Stimulated activated naive CD8-positive, alpha-beta T cell treated with anti-CD3 and anti-CD28 coated beads, Interleukin-15, amount 100 ng/mL, for 72 hours (primary cell): ENCODE results near the gene RIMBP2.

Experiments
- ATAC-seq: fragments of 150-1000 bp; cut with Tn5 transposase; 2 replicates; pipeline ENCODE4 v1.10.0; 2021; ENCODE audit warnings: mild to moderate bottlenecking, moderate library complexity
- DNase-seq, 2 donors: peaks; one replicate each; pipeline ENCODE4 v3.0.0; 2021 to 2022
- H3K27ac Mint-ChIP-seq, 2 donors: one replicate each; pipeline ENCODE4 v1.8.0; 2022; ENCODE audit warnings: mild to moderate bottlenecking in 2 of 2, mixed read lengths in 2 of 2, moderate library complexity in 2 of 2
- H3K27me3 Mint-ChIP-seq: one replicate; pipeline ENCODE4 v1.8.0; 2022; ENCODE audit warnings: mixed read lengths
- H3K4me1 Mint-ChIP-seq: one replicate; pipeline ENCODE4 v1.8.0; 2022; ENCODE audit warnings: mild to moderate bottlenecking, mixed read lengths
- H3K4me3 Mint-ChIP-seq, 2 donors: one replicate each; pipeline ENCODE4 v1.8.0; 2022; ENCODE audit warnings: mild to moderate bottlenecking in 2 of 2, mixed read lengths in 2 of 2, moderate library complexity in 1 of 2
- H3K9me3 Mint-ChIP-seq, 2 donors: one replicate each; pipeline ENCODE4 v1.8.0; 2022; ENCODE audit warnings: mixed read lengths in 2 of 2

The RIMBP2 gene

DNA sequence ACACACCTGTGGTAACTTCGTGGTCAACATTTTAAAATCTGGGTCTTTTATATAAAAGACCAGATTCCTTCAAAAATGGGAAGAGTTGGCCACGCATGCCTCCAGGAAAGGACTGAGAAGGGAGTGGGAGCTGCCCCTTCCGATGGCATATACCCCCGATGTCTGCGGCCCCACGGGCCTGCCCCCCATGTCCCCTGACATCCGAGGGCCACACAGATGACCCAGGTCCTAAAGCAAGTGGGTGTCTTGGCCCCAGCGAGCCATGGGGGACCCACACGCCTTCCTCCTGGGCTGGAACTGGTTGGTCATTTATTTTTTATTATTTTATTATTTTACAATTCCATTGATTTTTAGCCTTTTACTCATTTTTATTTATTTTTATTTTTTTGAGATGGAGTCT is 235.9 kb downstream of the RIMBP2 start:
- H3K4me3 Mint-ChIP-seq = no peak overlapping the region
- H3K9me3 Mint-ChIP-seq = no peaks in the 10 kb centered on the region

GRCh38 chr12:130479401-130480125 is 236.5 kb downstream of the RIMBP2 start:
- no peaks in the 10 kb centered on the region for H3K4me1 Mint-ChIP-seq
- H3K27me3 Mint-ChIP-seq = peaks cover 11% of the 10 kb centered on the region
- H3K4me3 Mint-ChIP-seq = no peak overlapping the region
- no peaks in the 10 kb centered on the region for H3K9me3 Mint-ChIP-seq
- DNase-seq (no peak), ATAC-seq (no peak)
- no peak overlapping the region for H3K27ac Mint-ChIP-seq

More for the DNA sequence above, 235.9 kb downstream of the RIMBP2 start:
- no peak for ATAC-seq
- Mint-ChIP-seq H3K27ac (no peak overlapping the region), H3K4me1 (no peaks in the 10 kb centered on the region), H3K27me3 (peaks cover 11% of the 10 kb centered on the region)
- no peak for DNase-seq

GRCh38 chr12:130478786-130479185 is 237.3 kb downstream of the RIMBP2 start:
- no peak for DNase-seq

GRCh38 chr12:130477701-130478100 is 238.4 kb downstream of the RIMBP2 start:
- DNase-seq (no peak), ATAC-seq (no peak)
- H3K4me1 Mint-ChIP-seq = no peaks in the 10 kb centered on the region
- no peak overlapping the region for H3K4me3 Mint-ChIP-seq
- H3K9me3 Mint-ChIP-seq = no peaks in the 10 kb centered on the region
- peaks cover 11% of the 10 kb centered on the region for H3K27me3 Mint-ChIP-seq
- no peak overlapping the region for H3K27ac Mint-ChIP-seq

More at GRCh38 chr12:130478786-130479185, 237.3 kb downstream of the RIMBP2 start:
- Mint-ChIP-seq H3K4me3 (no peak overlapping the region), H3K27ac (no peak overlapping the region), H3K9me3 (no peaks in the 10 kb centered on the region), H3K27me3 (peaks cover 11% of the 10 kb centered on the region), H3K4me1 (no peaks in the 10 kb centered on the region)
- no peak for ATAC-seq

DNA sequence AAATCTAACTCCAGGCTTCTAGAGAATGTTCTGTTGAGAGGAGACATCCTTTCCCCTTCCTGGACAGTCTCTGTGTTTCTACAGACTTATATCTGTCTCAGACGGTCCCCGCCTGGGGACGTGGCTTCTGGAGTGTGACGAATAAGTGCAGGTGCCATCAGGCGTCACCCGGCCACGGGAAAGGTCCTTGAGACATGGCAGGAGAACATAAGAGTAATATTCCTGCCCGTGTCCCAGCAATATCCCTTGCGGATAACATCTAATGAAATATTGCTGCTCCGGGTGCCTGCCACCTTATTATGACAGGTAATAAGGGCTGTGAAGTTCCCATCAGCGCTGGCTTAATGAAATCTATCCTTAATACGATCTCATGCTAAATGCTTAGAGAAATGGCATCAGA is 238.8 kb downstream of the RIMBP2 start:
- Mint-ChIP-seq H3K4me1 (no peaks in the 10 kb centered on the region), H3K4me3 (no peak overlapping the region), H3K9me3 (no peaks in the 10 kb centered on the region), H3K27ac (no peak overlapping the region), H3K27me3 (peaks cover 11% of the 10 kb centered on the region)
- no peak for DNase-seq
- no peak for ATAC-seq

- peaks cover 11% of the 10 kb centered on the region for H3K27me3 Mint-ChIP-seq
- no peak for ATAC-seq
- no peak overlapping the region for H3K4me3 Mint-ChIP-seq
- H3K4me1 Mint-ChIP-seq = no peaks in the 10 kb centered on the region
- H3K9me3 Mint-ChIP-seq = no peaks in the 10 kb centered on the region
- H3K27ac Mint-ChIP-seq = peak overlapping the region in 1 of 2 donors; percentile 64
- DNase-seq = no peak
These were observed 239.5 kb downstream of the RIMBP2 start for GRCh38 chr12:130476451-130477135.

DNA sequence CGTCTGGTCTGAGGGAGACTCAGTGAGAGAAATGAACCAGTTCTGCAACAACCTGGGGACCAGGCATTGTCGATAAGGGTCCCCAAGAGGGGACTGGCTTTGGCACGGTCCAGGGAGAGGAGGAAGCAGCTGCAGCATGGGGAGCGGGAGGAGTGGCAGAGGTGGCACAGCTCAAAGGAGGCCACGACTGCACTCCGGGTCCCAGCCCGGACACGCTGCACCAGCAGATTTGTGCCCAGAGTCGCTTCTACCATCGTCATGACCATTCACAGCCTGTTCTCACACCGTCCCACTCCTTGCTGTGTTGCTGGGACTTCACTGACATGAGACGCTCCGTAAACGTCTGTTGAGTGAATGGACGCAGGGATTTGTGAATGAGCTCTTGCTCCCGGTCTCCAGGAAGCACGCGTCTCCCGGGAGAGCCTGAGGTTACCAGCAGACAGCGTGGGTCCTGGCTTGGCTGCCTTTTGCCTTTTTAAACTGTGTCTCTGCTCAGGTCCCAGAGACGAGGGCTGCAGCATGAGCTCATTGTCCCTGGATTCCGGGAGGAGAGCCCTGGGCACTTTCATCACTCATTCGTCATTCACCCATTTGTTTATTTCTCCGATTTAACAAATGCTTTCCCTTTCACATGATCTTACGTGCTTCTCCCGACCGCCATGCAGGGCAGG is 241.4 kb downstream of the RIMBP2 start:
- Mint-ChIP-seq H3K27me3 (no peaks in the 10 kb centered on the region), H3K4me3 (no peak overlapping the region), H3K27ac (no peak overlapping the region), H3K9me3 (no peaks in the 10 kb centered on the region), H3K4me1 (no peaks in the 10 kb centered on the region)
- DNase-seq (no peak), ATAC-seq (no peak)

- no peaks in the 10 kb centered on the region for H3K4me1 Mint-ChIP-seq
- H3K4me3 Mint-ChIP-seq = no peak overlapping the region
- no peak overlapping the region for H3K27ac Mint-ChIP-seq
- ATAC-seq (no peak), DNase-seq (no peak)
- peaks cover 0 to 7% of the 10 kb centered on the region in 2 donors for H3K9me3 Mint-ChIP-seq
- no peaks in the 10 kb centered on the region for H3K27me3 Mint-ChIP-seq
These were observed 242.8 kb downstream of the RIMBP2 start for GRCh38 chr12:130473266-130473665.

DNA sequence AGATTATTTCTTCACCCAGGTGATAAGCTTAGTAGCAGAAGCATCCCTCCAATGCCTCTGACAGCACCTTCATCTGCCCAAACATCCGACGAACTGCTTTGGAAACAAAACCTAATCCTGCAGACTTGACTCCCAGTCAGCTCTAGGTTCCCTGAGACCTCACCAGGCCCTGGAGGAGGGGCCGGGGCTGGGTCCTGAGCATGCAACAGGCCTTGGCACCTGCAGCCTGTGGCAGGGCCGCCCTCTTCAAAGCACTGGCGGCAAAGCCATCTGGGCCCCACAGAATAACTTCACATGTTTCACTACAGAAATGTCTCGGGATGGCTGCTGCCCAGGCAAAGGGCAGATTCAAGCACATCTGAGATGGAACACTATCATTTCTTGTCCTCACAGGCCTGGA is 245.1 kb downstream of the RIMBP2 start:
- Mint-ChIP-seq H3K27ac (no peak overlapping the region), H3K4me1 (no peaks in the 10 kb centered on the region), H3K4me3 (no peak overlapping the region), H3K27me3 (no peaks in the 10 kb centered on the region), H3K9me3 (peaks cover 8 to 17% of the 10 kb centered on the region in 2 donors)
- ATAC-seq (no peak), DNase-seq (no peak)

- no peaks in the 10 kb centered on the region for H3K27me3 Mint-ChIP-seq
- H3K27ac Mint-ChIP-seq = no peak overlapping the region
- peaks cover 8 to 17% of the 10 kb centered on the region in 2 donors for H3K9me3 Mint-ChIP-seq
- DNase-seq (no peak), ATAC-seq (no peak)
- H3K4me1 Mint-ChIP-seq = no peaks in the 10 kb centered on the region
- no peak overlapping the region for H3K4me3 Mint-ChIP-seq
These were observed 246.5 kb downstream of the RIMBP2 start for GRCh38 chr12:130469552-130469951.

GRCh38 chr12:130468700-130469245 is 247.3 kb downstream of the RIMBP2 start:
- H3K4me1 Mint-ChIP-seq = no peaks in the 10 kb centered on the region
- no peak overlapping the region for H3K4me3 Mint-ChIP-seq
- H3K9me3 Mint-ChIP-seq = peaks cover 8 to 17% of the 10 kb centered on the region in 2 donors
- no peak for DNase-seq
- ATAC-seq = no peak
- H3K27me3 Mint-ChIP-seq = no peaks in the 10 kb centered on the region
- H3K27ac Mint-ChIP-seq = peak overlapping the region in 1 of 2 donors; percentile 60

DNA sequence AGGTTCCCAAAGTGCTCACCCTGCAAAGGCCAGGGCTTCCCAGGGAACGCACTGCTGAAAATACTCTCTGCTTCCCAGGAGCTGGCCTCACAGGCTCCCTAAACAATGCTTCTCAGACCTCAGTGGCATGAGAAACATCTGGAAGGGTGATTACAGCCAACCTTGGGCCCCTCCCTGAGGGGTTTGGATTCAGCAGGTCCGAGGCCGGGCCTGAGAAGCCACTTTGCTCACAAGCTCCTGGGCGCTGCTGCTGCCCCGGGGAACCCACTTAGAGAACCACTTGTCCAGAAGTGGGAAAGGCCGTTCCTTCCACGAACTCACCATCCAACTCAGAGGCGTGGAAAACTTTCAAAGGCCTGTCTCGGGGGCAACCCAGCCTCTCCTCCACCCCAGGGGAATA is 247.9 kb downstream of the RIMBP2 start:
- ATAC-seq (no peak), DNase-seq (no peak)
- no peak overlapping the region for H3K27ac Mint-ChIP-seq
- peaks cover 8 to 17% of the 10 kb centered on the region in 2 donors for H3K9me3 Mint-ChIP-seq
- H3K4me1 Mint-ChIP-seq = no peaks in the 10 kb centered on the region
- no peak overlapping the region for H3K4me3 Mint-ChIP-seq
- no peaks in the 10 kb centered on the region for H3K27me3 Mint-ChIP-seq

DNA sequence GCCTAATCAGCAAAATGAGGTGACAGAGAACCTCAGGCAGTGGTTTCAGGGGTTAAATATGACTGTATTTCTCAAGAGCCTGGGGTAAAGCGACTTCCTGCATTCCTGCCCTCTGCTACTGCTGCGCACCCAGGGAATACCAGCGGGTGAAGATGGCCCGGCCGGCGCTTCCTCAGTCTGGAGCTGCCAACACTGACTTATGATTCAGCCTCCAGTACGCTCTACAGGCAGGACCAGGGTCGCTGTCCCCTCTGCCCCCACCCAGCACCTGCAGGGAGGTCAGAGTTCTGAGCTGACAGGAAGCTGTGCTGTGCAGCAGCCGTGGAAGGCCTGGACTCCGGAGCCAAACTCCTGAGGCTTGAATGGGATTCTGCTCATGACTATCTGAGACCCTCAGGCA is 250.5 kb downstream of the RIMBP2 start:
- peaks cover 8 to 17% of the 10 kb centered on the region in 2 donors for H3K9me3 Mint-ChIP-seq
- ATAC-seq = no peak
- H3K27ac Mint-ChIP-seq = no peak overlapping the region
- DNase-seq = no peak
- no peaks in the 10 kb centered on the region for H3K27me3 Mint-ChIP-seq
- no peaks in the 10 kb centered on the region for H3K4me1 Mint-ChIP-seq
- H3K4me3 Mint-ChIP-seq = no peak overlapping the region

DNA sequence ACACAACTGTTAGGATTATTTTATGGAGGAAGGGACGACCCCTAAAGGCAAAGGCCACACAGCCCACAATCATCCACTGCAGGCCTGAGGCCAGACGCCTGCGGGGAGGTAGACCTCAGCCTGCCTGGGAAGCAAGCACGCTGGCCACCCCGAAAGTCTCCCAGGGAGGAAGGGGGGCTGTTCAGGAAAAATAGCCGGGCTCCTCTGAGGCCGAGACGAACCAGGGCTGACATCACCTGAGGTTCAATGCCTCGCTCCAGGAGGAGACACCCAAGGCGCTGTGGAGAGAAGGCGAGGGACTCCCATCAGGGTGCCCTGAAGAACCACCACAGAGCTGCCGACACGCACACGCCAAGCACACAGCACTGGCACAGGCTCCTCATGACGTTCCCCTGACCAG is 251.1 kb downstream of the RIMBP2 start:
- Mint-ChIP-seq H3K27me3 (no peaks in the 10 kb centered on the region), H3K27ac (no peak overlapping the region), H3K4me3 (no peak overlapping the region), H3K9me3 (peaks cover 8 to 17% of the 10 kb centered on the region in 2 donors), H3K4me1 (no peaks in the 10 kb centered on the region)
- no peak for DNase-seq
- no peak for ATAC-seq

DNA sequence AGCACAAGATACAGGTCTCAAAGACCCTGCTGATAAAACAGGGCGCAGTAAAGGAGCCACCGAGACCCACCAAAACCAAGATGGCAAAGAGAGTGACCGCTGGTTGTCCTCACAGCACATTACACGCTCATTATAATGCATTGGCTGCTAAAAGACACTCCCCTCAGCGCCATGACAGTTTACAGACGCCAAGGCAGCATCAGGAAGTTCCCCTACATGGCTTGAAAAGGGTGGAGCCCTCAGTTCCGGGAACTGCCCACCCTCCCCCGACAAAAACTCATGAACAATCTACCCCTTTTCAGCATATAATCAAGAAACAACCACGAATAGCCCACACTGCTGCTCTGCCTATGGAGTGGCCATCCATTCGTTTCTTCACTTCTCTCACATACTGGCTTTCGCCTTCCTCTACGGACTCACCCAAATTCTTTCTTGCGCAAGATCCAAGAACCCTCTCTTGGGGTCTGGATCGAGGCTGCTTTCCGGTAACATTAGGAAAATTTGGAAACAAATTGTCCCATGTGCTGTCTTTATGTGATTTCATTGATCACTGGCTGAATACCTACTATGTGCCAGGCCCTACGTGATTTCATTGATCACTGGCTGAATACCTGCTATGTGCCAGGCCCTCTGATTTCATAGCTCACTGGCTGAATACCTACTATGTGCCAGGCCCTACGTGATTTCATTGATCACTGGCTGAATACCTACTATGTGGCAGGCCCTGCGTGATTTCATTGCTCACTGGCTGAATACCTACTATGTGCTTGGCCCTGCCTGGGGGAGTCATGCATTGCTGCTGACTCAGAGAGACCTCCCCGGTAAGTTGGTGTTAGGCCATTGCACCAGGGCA is 252.1 kb downstream of the RIMBP2 start:
- H3K4me1 Mint-ChIP-seq = no peaks in the 10 kb centered on the region
- DNase-seq = no peak
- H3K27ac Mint-ChIP-seq = no peak overlapping the region
- H3K4me3 Mint-ChIP-seq = no peak overlapping the region
- no peak for ATAC-seq
- H3K9me3 Mint-ChIP-seq = peaks cover 8 to 15% of the 10 kb centered on the region in 2 donors
- no peaks in the 10 kb centered on the region for H3K27me3 Mint-ChIP-seq
